Measurements from ENCODE around the gene UTS2R.
"Not testable (repeated sequence)": the region's sequence is repeated elsewhere in the genome, so short reads cannot be mapped to it uniquely, and the experiment has no call there.

UTS2R gene

GRCh38 chr17:82334622-82335394 lies 36.8 kb upstream of the UTS2R start:
- no peak for DNase-seq

- DNase-seq, result peak; percentile 56
These were observed 32.5 kb upstream of the UTS2R start for GRCh38 chr17:82338858-82339633.

- no peak for DNase-seq
These were observed 31.7 kb upstream of the UTS2R start for GRCh38 chr17:82339634-82340580.

- DNase-seq, result no peak
These were observed 29.0 kb upstream of the UTS2R start for GRCh38 chr17:82342361-82343079.

- DNase-seq, result no peak
These were observed 28.0 kb upstream of the UTS2R start for GRCh38 chr17:82343560-82343959.

GRCh38 chr17:82344175-82344907 lies 27.2 kb upstream of the UTS2R start:
- DNase-seq, result no peak

GRCh38 chr17:82345151-82345976 lies 26.2 kb upstream of the UTS2R start:
- DNase-seq, result no peak

DNA sequence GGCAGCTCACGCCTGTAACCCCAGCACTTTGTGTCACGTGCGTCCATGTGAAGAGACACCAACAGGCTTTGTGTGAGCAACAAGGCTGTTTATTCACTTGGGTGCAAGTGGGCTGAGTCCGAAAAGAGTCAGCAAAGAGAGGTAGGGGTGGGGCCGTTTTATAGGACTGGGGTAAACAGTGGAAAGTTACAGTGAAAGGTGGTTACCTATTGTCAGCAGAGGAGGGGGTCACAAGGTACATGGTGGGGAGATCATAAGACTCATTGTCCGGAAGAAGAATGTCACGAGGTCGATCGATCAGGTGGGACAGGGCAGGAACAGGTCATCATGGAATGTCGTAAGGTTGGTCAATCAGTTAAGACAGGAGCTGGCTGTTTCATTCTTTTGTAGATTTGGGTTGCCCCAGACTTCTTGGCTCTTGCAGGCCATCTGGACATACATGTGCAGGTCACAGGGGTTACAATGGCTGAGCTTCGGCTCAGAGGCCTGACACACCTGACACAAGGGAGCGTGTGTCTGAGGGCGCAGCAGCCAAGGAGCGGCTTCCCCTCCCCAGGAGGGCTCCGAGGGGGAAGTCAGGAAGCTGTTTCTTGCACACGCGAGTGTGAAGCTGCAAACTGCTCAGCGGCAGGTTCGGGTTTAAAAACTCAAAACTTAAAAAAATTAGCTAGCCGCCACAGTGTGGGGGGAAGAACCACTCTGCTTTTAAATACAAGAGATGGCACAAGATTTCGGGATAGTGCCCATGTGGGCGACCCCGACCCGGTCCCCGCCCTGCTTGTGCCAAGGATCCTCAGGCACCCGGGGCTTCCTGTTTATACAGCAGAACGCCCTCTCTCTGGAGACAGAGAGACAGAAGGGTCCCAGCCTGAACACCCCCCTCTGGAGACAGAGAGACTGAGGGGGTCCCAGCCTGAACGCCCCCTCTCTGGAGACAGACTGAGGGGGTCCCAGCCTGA lies 24.9 kb upstream of the UTS2R start:
- no peak for DNase-seq

GRCh38 chr17:82347994-82348393 lies 23.6 kb upstream of the UTS2R start:
- not testable (repeated sequence) for DNase-seq

- no peak for DNase-seq
These were observed 23.1 kb upstream of the UTS2R start for GRCh38 chr17:82348434-82348833.

DNA sequence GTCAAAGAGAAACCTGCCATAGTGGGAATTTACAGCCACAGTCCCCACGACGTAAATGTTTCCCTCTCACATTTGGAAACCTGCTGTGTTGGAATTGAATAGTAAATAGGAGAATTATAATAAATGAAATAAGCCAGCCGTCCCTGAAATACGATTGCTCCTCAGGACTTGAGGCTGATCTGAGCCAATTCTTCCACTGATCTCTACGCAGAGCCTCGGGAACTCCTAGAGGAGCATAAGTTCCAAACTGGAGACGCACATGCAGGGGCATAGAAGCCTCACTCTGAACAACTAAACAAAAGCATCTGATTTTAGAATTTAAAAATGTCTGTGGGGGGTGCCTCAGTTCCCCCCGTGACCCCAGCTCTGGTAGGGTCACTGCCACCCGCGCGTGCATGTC lies 22.7 kb upstream of the UTS2R start:
- DNase-seq, result no peak

DNA sequence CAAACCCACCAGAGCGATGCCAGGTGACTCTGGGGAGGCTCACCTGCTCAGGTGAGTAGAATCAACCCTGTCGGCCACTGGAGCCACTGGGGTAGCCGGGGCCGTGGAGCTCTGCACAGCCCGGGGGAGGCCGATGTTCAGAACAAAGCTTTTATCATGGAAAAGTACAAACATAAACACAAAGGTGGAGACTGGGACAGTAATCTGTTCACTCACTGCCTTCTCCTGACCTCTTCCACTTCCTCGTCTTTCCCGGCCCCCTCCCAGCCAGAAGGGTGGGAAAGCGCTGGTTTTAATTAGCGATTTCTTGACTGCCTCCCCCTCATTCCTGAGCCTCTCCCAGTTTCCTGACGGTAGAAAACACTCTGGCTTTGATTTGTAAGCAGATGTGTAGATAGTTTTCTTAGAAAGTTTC lies 22.3 kb upstream of the UTS2R start:
- DNase-seq, result no peak

DNA sequence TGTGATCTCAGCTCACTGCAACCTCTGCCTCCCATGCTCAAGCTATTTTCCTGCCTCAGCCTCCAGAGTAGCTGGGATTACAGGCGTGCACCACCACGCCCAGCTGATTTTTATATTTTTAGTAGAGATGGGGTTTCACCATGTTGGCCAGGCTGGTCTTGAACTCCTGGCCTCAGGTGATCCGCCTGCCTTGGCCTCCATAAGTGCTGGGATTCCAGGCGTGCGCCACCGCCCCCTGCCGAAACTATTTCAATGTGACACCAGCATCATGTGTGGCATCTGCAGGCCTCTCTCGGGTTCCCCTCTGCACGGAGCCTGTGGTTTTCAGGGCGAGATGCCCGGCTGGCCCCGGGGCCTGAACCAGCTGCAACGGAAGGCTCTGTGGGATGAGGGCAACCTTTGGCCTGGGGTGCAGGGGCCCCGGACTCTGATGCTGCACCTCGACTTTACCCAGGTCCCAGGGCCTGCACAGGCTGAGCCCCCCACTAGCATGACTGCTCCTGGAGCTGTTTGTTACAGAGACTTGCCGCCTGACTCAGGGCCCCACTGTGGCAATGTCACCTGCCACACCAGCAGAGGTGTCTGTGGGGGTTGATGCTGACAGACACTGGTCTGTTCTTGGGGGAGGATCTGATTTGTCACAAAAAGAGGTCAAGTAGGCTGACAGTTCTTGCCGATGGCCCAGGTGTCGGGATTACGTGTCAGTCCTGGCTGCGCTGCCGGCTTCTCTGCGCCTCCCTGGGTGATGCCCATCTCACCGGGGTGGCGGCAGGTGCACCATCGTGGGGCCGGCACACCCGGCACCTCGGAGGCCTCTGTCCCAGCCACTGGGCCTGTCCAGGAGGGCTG lies 21.2 kb upstream of the UTS2R start:
- DNase-seq, result no peak

GRCh38 chr17:82351254-82351712 lies 20.3 kb upstream of the UTS2R start:
- DNase-seq, result no peak

- DNase-seq, result peak; percentile 92
These were observed 19.7 kb upstream of the UTS2R start for GRCh38 chr17:82351713-82352488.

- DNase-seq, result peak; percentile 43
These were observed 18.1 kb upstream of the UTS2R start for GRCh38 chr17:82353484-82353883.

GRCh38 chr17:82354804-82355308 lies 16.7 kb upstream of the UTS2R start:
- DNase-seq, result no peak
